HG03039 (cell line): ENCODE measurements around the gene THSD7B.
"Not testable (repeated sequence)": the region's sequence is repeated elsewhere in the genome, so short reads cannot be mapped to it uniquely, and the experiment has no call there.

Experiments used
- ATAC-seq: cut with Tn5 transposase; IDR thresholded peaks from one replicate; pipeline ENCODE4 v1.9.1; 2021; ENCODE audit warnings: mild to moderate bottlenecking, moderate library complexity; ENCODE audit not compliant: unreplicated experiment

The THSD7B gene

DNA sequence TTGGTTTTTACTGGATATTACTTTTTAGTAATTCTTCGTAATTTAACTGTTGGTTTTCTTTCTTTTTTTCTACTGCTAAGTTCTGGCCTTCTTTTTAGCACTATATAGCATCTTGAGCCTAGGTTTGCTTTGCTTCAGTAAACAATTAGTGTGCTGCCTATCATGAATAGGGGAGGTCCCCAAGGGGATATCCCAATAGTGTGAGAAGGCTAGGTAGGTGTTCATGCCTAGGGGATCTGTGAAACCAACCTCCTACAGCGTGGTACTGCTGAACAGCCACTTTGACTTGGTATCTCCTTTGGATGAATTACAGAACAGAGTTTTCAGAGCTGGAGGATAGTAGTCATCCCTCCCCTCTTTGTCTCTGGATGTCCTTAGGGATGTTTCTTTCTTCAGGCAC lies 888.7 kb downstream of the THSD7B start:
- ATAC-seq = no peak

DNA sequence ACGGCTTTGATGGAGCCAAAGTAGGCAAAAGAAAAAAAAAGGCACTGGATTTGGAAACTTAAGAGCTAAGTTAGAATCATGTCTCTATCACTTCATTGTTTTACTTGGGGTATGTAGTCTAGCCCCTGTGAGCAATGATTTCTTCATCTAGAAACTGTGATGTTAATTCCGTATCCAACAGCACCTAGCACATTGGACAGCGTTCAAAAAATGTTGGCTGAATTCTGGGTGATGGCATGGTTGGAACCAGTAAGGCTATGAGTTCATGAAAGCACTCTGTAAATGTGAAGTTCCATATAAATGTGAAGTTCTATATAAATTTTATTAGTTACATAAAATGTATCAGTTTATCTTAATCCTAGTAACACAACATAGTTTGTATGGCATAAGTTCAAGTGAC lies 890.5 kb downstream of the THSD7B start:
- ATAC-seq = no peak

DNA sequence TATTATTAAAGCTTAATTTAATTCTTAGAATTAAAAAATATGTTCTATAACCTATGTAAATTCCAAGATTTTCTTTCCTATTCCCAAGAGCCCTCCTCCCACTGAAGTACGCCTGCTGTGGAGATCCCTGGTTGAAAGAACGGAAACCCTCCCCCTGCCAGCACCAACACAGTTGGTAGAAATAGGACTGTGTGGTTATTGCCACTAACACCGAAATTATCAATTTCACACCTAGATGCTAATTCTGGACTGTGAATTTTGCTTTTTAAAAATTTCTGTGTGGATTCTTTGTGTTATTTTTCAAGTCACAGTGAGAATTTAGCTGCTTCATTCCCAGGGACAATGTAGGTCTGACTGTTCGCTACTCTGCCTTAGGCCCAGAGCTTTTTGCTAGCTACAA lies 893.1 kb downstream of the THSD7B start:
- ATAC-seq = no peak

DNA sequence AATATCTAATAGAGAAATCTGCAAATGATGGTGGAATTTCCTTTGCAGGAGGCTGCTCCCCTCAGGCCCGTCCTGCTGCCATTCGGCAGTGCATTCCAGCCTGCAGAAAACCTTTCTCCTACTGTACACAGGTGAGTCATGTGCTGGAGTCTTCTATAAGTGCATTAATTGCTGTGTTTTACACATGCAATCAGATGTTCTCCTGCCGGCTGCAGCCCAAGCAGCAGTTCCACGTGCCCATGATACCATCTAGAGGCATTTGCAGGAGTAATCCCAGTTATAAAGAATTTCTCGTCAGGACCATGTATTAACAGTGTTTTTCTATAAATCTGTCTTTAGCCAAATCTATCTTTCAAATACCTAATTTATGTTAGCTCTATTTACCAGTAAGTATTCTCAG lies 894.3 kb downstream of the THSD7B start:
- ATAC-seq = no peak

DNA sequence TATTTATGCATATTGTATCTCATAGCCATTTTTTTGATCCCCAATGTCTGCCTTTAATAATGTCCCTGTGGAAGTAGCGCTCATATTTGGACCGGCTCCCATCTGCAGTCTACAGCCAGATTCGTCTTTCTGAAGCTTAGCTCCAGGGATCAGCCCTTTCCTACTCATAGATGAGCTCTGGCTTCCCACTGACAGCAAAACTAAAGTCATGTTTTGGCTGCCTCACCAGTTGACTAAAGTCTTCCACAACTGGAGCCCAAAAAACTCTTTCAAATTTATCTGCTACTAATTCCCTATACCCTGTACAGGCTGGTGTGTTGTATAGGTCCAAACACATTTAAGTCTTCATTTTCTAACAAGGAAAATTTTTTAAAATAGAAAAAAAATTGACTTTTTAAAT lies 904.8 kb downstream of the THSD7B start:
- ATAC-seq = no peak

DNA sequence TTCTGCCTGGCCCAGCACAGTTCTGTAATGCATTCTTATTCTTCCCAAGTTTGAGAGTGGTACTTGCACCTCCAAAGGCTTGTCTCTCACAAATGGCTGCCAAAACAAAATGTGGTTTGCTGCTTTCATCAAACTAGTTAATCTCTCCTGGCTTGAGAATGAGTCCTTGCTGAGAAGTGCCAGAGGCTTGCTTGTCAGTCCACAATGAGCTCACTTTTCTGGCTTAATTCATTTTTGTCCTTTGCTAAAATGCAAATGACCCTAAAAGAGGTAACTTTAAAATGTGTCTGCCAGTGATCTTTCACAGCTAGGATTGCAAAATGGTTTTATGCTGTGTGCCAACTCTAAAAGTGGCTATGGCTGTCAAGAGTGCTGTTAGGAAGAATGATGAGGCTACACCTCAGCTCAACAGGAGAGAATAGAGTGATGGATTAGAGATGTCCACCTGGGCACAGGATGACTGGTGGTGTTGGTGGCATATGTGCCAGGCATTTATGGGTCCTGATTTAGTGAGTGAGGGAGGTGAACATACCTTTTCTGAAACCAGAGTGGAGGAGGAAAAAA lies 907.7 kb downstream of the THSD7B start:
- no peak for ATAC-seq

DNA sequence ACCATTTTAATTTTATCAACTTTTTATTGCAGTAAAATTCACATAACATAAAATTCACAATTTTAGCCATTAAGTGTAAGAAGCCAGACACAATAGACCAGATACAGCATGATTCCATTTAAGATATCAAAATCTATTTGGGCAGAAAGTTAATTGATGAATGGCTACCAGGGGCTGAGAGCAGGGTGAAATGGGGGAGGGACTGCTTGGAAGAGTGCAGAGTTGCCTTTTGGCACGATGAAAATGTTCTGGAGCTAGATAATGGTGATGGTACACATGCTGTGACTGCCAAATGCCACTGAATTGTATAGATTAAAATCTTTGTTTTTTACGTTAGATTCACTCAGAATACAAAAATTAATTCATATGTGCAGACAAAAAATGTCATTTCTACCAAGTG lies 909.6 kb downstream of the THSD7B start:
- no peak for ATAC-seq

DNA sequence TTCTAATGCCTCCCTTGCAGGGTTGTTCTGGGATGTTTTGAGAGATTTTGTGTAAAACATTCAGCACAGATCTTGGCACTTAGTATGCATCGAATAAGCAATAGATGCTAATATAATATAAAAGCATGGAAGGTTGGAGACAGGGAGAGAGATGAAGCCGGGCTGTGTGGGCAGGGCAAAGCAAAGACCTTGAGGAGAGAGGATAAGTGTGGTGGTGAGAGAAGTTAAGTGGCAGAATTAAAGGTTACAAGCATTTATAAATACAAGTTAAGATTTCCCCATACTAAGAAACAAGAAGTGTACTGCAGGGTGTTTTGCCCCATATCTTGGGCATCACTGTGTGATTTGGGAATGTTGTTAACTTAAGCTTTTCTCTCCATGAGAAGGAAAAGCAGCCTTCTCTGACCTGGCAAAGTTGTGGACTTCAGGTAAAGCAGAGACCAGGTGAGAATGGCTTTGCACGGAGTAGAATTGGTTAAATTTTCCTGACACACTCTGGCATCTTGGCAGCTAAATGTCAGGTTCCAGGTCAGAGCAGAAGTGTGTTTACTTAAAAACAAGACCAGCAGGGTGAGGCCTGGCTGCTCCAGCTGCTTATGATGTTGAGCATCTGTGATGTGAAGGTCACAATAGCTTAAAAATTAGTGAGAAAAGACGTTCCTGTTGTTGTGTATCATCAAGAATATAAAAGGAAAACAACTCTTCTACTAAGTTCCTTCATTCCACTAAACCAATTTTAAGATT lies 910.4 kb downstream of the THSD7B start:
- ATAC-seq = no peak

DNA sequence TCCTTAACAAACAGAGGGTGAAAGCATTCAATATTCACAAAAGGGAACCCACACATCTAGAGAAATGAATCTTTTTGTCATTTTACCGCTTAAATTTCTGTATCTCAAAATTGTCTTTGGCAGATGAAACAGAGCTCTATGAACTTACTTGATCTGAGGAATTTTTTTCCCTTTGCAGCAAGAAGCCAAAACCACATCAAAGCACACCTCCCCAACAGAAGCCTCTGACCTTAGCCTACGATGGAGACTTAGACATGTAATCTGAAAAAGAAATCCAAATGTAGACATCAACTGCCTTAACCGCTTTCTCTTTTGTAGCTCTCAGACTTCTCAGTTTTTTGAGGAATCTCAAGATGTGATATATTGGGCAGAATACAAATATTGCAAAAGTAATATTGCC lies 911.0 kb downstream of the THSD7B start:
- no peak for ATAC-seq

DNA sequence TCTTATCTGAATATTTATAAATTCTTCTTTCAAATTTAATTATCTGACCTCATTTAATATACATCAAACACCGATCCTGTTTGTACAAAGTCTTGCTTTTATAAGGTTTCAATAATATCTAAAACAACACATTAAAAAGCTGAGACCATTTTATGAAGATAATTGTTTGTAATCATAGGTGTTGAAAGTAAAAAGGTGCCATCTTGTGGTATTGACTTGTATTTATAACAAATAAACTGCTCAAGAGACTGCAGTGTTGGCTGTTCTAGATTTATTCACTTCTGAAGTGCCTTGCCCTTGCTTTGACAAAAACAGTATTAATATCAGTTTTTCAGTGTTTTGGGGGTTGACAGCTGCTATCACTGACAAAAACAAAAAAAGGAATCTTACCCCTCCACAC lies 912.1 kb downstream of the THSD7B start:
- no peak for ATAC-seq

DNA sequence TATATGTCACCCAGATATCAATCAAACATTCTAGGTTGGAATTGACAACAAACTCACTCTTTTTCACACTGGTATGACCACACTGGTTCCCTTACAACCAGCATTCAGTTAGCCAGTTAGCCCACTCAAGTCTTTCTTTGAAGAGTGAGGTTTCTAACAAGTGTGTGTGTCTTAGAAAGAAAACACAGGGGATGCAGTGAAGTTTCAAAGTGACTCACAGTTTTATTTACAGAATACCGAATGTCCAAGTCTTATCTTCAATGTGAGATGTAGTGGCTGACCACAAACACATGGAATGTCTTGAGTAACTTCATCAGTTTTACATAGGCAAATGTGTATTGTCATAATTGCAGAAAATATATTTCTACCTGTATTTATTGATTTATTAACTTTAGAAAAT lies 924.2 kb downstream of the THSD7B start:
- ATAC-seq = no peak

DNA sequence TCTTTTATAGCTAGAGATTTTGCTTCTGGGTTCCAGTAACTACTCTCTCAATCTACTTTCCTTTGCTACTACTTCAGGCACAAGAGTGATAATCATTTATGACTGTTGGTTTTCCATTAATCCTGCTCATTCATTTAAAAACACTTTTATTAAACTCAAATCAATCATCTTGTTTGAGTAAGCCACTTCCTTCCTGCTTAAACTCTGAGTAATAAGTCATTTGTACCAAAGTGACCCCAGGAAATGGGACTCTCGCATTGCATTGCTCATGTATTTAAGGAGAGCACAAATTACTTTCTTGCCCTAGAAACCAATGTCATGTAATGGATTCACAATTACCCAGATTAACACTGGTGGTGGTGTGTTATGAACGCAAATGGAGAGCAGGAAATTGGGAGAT lies 928.2 kb downstream of the THSD7B start:
- no peak for ATAC-seq

DNA sequence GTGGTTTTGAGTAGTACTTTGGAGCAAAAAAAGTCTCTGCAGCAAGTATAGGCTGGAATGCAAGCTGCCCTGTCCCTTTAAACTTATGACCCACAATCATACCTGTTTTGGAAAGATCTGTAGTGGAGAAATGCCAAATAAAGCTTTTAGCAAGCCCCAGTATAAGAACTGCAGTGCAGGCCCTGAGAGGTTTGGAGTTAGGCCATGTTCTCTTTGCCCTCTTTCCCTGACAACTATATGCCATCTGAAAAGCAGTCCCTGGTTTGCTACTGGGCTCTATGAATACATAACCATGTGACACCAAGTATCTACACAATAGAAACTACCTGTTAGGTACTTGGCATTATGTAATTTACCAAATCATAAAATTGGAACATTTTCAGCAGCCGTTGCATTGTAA lies 931.6 kb downstream of the THSD7B start:
- ATAC-seq = no peak

DNA sequence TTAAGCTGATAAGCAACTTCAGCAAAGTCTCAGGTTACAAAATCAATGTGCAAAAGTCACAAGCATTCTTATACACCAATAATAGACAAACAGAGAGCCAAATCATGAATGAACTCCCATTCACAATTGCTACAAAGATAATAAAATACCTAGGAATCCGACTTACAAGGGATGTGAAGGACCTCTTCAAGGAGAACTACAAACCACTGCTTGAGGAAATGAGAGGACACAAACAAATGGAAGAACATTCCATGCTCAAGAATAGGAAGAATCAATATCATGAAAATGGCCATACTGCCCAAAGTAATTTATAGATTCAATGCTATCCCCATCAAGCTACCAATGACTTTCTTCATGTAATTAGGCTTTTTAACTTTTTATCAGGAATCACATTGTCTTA lies 934.9 kb downstream of the THSD7B start:
- ATAC-seq = not testable (repeated sequence)

DNA sequence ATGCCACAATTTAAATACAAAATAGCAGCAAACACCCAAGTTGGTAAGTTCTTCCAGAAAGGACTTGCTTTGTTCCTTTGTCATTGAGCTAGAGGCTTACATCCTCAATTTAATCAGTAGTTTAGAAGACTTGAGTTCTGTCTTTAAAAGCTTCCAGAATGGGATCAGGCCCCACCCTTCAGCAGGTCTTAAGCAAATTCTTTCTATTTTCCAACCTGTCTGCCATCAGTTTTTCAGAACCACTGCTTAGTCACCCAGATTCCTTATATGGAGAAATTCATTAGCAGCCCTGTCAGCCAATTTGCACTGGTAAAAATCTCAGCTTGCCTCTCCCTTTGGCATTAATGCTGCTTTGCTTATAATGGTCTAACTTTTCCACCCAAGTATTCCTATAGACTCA lies 935.3 kb downstream of the THSD7B start:
- no peak for ATAC-seq

DNA sequence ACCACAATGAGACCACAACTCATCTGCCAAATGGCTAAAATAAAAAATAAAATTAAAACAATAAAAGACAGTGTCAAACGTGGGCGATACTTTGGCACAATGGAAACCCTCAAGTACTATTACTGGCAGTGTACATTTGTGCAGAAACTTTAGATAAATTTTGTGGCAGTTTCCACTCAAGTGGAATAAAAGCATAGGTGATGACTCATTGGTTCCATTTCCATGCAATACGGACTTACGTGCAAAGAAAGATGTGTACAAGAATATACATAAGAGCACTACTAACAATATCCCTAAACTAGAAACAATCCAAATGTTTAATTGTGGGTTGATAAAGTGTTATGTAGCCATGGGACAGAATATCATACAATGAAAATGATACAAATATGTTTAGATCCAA lies 940.0 kb downstream of the THSD7B start:
- no peak for ATAC-seq

DNA sequence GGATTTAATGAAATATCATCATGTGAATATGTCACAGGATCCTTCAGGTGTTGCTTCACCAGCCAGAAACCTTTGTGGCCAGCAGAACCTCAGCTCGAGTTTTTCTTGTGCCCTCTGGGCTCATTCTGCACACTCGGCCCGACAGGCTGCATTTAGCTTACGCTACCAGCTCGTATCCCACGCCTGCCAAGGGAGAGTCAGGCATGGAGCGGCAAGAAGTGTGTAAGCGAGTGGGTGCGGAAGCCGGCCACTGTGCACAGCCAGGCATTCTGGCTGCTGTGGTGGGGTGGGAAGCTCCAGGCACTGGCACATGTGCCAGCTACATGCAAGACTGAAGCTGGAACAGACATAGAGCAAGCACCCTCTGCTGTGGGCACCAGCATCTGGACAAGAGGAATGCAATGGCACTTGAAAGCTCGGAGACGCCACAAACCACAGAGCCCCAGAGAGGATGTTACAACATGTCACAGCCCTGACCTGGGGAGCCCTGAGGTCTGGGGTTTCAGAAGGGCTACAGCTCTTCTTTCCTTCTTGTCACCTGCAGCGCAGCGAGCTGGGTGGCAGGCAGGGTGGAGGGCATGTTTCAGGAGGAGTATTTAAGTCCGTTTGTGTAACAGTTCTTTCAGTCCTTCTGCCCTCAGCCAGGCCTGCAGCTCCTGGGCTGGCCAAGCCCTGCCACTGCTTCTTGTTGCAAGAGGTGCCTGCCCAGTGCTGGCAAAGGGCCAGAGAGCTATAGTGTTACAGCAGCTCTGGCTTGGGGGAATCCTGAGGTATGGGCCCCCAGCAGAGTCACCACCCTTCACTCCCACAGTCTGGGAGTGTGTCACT lies 941.7 kb downstream of the THSD7B start:
- ATAC-seq = no peak

DNA sequence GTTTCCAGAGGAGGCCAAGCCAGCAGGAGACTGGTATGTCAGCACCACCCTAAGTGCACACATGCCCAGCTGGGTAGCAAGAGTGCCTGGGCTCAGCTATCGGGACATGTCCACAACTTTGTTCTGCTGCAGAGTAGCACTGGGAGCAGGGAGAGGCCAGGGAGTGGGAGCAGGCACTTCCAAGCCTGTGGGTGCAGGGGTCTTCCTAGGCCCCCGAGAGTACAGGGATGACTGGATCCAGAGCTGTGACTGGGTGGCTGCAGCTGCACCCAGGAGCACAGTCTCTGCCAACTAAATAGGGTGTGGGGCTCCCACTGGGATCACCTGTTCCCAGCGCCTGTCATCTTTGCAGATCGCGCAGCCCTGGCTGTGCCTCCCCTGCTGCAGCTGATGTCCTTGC lies 943.0 kb downstream of the THSD7B start:
- no peak for ATAC-seq

DNA sequence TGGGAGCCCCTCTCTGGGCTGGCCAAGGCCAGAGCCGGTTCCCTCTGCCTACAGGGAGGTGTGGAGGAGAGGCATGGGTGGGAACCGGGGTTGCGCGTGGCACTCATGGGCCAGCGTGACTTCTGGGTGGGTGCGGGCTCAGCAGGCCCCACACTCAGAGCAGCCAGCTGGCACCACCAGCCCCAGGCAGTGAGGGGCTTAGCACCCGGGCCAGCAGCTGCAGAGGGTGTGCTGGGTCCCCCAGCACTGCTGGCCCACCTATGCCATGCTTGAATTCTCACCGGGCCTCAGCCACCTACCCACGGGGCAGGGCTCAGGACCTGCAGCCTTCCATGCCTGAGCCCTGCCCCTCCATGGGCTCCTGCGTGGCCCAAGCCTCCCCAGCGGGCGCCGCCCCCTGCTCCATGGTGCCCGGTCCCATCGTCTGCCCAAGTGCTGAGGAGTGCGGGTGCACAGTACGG lies 950.4 kb downstream of the THSD7B start:
- ATAC-seq = no peak

DNA sequence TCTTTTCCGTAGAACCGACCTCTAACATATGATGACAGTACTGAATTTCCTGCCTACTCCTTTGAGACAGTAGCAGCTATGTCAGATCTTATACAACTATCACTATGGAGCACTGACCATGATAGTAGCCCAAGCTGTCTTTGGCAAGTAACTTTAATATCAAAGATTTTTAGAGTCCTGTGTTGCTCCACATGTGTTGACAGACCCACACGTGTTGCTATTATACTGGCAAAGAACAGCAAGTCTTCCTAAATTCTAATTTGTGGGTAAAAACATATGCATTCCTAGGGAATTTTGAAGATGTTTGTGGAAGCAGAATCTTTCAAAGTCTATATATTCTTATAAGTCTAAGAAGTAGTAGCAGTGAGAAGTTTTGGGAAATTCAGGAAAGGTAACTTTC lies 953.4 kb downstream of the THSD7B start:
- ATAC-seq = no peak

DNA sequence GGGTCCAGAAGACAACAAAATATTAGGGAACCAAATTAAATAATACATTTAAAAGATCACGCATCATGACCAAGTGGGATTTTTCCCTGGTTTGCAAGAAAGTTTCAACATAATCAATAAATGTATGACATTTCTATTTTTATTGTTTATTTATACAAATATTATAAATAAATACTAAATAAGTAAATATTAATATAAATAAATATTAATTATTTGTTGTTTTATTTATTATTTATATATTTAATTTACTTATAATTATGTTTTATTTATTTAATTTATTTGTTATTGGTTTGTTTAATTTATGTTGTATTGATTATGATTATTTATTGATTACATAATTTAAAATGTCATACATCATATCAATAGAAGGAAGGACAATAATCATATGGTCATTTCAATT lies 956.4 kb downstream of the THSD7B start:
- ATAC-seq = no peak

DNA sequence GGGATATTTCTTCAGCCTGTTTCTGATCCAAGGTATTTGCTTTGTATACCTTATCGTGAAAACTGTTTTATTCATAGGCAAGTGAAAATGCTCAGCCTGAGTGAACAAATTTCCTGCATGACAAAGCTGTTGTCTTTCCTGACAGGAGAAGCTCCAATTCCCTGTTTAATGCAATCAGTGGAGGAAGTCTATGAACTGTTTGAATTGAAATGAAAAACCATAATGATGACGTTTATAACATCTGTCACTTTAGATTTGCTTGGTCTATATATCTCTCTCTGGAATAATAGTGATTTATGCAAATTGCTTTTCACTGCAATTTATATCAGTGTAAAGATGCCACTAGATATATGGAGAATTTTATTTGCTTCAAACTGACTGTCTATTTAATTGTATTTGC lies 959.6 kb downstream of the THSD7B start:
- no peak for ATAC-seq
